HG02759 (cell line): ENCODE results near the gene PDHA1.

Source experiments
- ATAC-seq: cut with Tn5 transposase; IDR thresholded peaks from one replicate; pipeline ENCODE4 v1.9.1; 2021; ENCODE audit warnings: mild to moderate bottlenecking, moderate library complexity; ENCODE audit not compliant: unreplicated experiment

PDHA1 gene

GRCh38 chrX:19343535-19344408 is at the start of gene PDHA1:
Gene PDHA1, plus strand, starts transcription at chrX:19343927. Its CDS starts 111 bp downstream, at chrX:19344038.
- peak; percentile 99 for ATAC-seq

- ATAC-seq = no peak
These were observed 40.4 kb upstream of the PDHA1 start for GRCh38 chrX:19303256-19303880.

GRCh38 chrX:19326567-19326966 is 17.2 kb upstream of the PDHA1 start:
- no peak for ATAC-seq

- ATAC-seq = no peak
These were observed 11.9 kb upstream of the PDHA1 start for GRCh38 chrX:19331831-19332230.

GRCh38 chrX:19332983-19333382 is 10.7 kb upstream of the PDHA1 start:
- ATAC-seq = no peak

- no peak for ATAC-seq
These were observed 8.6 kb upstream of the PDHA1 start for GRCh38 chrX:19334945-19335626.

GRCh38 chrX:19342331-19342906 is 1.3 kb upstream of the PDHA1 start:
- ATAC-seq = no peak

GRCh38 chrX:19343085-19343534 is 617 bp upstream of the PDHA1 start:
- no peak for ATAC-seq

- no peak for ATAC-seq
These were observed 934 bp downstream of the PDHA1 start for GRCh38 chrX:19344661-19345060.

- ATAC-seq = no peak
These were observed 4.2 kb downstream of the PDHA1 start for GRCh38 chrX:19347916-19348315.

- no peak for ATAC-seq
These were observed 5.5 kb downstream of the PDHA1 start for GRCh38 chrX:19349264-19349663.

- peak; percentile 92 for ATAC-seq
These were observed 7.2 kb downstream of the PDHA1 start for GRCh38 chrX:19350941-19351384.

- no peak for ATAC-seq
These were observed 10.9 kb downstream of the PDHA1 start for GRCh38 chrX:19354625-19355024.

GRCh38 chrX:19358521-19358920 is 14.8 kb downstream of the PDHA1 start:
- ATAC-seq = no peak

GRCh38 chrX:19360903-19361302 is 17.2 kb downstream of the PDHA1 start:
- no peak for ATAC-seq

GRCh38 chrX:19361701-19362100 is 18.0 kb downstream of the PDHA1 start:
- ATAC-seq = no peak

- no peak for ATAC-seq
These were observed 24.8 kb downstream of the PDHA1 start for GRCh38 chrX:19368576-19368975.

GRCh38 chrX:19370061-19370460 is 26.3 kb downstream of the PDHA1 start:
- ATAC-seq = no peak

- peak; percentile 77 for ATAC-seq
These were observed 28.4 kb downstream of the PDHA1 start for GRCh38 chrX:19372170-19372546.

- ATAC-seq = peak; percentile 38
These were observed 29.0 kb downstream of the PDHA1 start for GRCh38 chrX:19372547-19373331.
